ENCODE measurements around the gene TCF4. TPM values are rescaled to one million over a fixed set of nuclear protein-coding genes. Genes with fewer than 3 reads are reported as not detected.

The TCF4 gene
- total and polyA plus RNA-seq, 4 donors = 14.3 to 356 (median 73.0) TPM

- DNase-seq (no peak), ATAC-seq (ENCODE audit: insufficient read depth, low FRiP score) (no peak)
- Histone ChIP-seq H3K27me3 (ENCODE audit: control insufficient read depth in 3 of 3, insufficient read depth in 3 of 3, low read length in 2 of 3) (no peaks in the 10 kb centered on the region), H3K27ac (ENCODE audit: low read depth in 1 of 2, low read length in 1 of 2) (no peak overlapping the region), H3K4me3 (no peak overlapping the region), H3K9ac (ENCODE audit: insufficient read depth in 1 of 2, low read length in 2 of 2) (no peak overlapping the region), H3K9me3 (ENCODE audit: control insufficient read depth in 4 of 4, insufficient read depth in 3 of 4, low read length in 3 of 4) (no peaks in the 10 kb centered on the region), H3K36me3 (ENCODE audit: control insufficient read depth in 4 of 4, insufficient read depth in 4 of 4, low read length in 4 of 4) (peaks cover 0 to 18% (median under 1%) of the 10 kb centered on the region in 4 donors), H3K4me1 (ENCODE audit: control insufficient read depth in 5 of 5, insufficient read depth in 5 of 5, low read length in 5 of 5) (peaks cover 0 to 4% (median 0%) of the 10 kb centered on the region in 5 donors)
- WGBS, 2 donors = 75 to 76% methylated on average over 4 of the region's 4 CpGs
- TF ChIP-seq CTCF (IDR thresholded peaks at IDR 0.05; ENCODE audit: control extremely low read depth, extremely low read depth) = no peak
Measured at GRCh38 chr18:55464581-55464980, 123.4 kb downstream of the TCF4 start.

GRCh38 chr18:55462652-55463051, 125.3 kb downstream of the TCF4 start:
- peaks cover 0 to 12% (median 3%) of the 10 kb centered on the region in 5 donors for H3K4me1 ChIP-seq (ENCODE audit: control insufficient read depth in 5 of 5, insufficient read depth in 5 of 5, low read length in 5 of 5)
- no peak overlapping the region for H3K4me3 ChIP-seq
- no peaks in the 10 kb centered on the region for H3K9me3 ChIP-seq (ENCODE audit: control insufficient read depth in 4 of 4, insufficient read depth in 3 of 4, low read length in 3 of 4)
- DNase-seq = no peak
- WGBS, 2 donors = 86 to 94% methylated on average over 1 of the region's 1 CpG
- ATAC-seq (ENCODE audit: insufficient read depth, low FRiP score) = no peak
- H3K27me3 ChIP-seq (ENCODE audit: control insufficient read depth in 3 of 3, insufficient read depth in 3 of 3, low read length in 2 of 3) = no peaks in the 10 kb centered on the region
- TF ChIP-seq CTCF (IDR thresholded peaks at IDR 0.05; ENCODE audit: control extremely low read depth, extremely low read depth) = no peak
- no peak overlapping the region for H3K27ac ChIP-seq (ENCODE audit: low read depth in 1 of 2, low read length in 1 of 2)
- H3K9ac ChIP-seq (ENCODE audit: insufficient read depth in 1 of 2, low read length in 2 of 2) = no peak overlapping the region
- H3K36me3 ChIP-seq (ENCODE audit: control insufficient read depth in 4 of 4, insufficient read depth in 4 of 4, low read length in 4 of 4) = peaks cover 0 to 20% (median under 1%) of the 10 kb centered on the region in 4 donors

- Histone ChIP-seq H3K27ac (ENCODE audit: low read depth in 1 of 2, low read length in 1 of 2) (no peak overlapping the region), H3K27me3 (ENCODE audit: control insufficient read depth in 3 of 3, insufficient read depth in 3 of 3, low read length in 2 of 3) (no peaks in the 10 kb centered on the region), H3K4me1 (ENCODE audit: control insufficient read depth in 5 of 5, insufficient read depth in 5 of 5, low read length in 5 of 5) (peaks cover 0 to 12% (median 3%) of the 10 kb centered on the region in 5 donors), H3K9me3 (ENCODE audit: control insufficient read depth in 4 of 4, insufficient read depth in 3 of 4, low read length in 3 of 4) (no peaks in the 10 kb centered on the region), H3K4me3 (no peak overlapping the region), H3K9ac (ENCODE audit: insufficient read depth in 1 of 2, low read length in 2 of 2) (no peak overlapping the region), H3K36me3 (ENCODE audit: control insufficient read depth in 4 of 4, insufficient read depth in 4 of 4, low read length in 4 of 4) (peaks cover 0 to 20% (median under 1%) of the 10 kb centered on the region in 4 donors)
- ATAC-seq (ENCODE audit: insufficient read depth, low FRiP score) (no peak), DNase-seq (no peak)
- WGBS, 2 donors = 86 to 90% methylated on average over 4 of the region's 4 CpGs
- no peak for TF ChIP-seq CTCF (IDR thresholded peaks at IDR 0.05; ENCODE audit: control extremely low read depth, extremely low read depth)
Measured at GRCh38 chr18:55461848-55462247, 126.1 kb downstream of the TCF4 start.

Data from lung (tissue), 12 donors.